Spleen (tissue), 11 donors: Measurements from ENCODE around the gene GRN. TPM values are rescaled to one million over a fixed set of nuclear protein-coding genes. Genes with fewer than 3 reads are reported as not detected.
A peak's percentile ranks its signal among the peaks of the same experiment; 100 is the strongest.

Experiments
- DNase-seq: peaks from one replicate; pipeline ENCODE4 v3.0.0-alpha.2; 2020
- H3K27ac ChIP-seq, 8 donors: fragments of 200-600 bp; sonication (generic) in 7 of 8; 1 replicate in 4 of 8; 2 replicates in 4 of 8; pipeline versions ENCODE4 v1.5.0 to v1.8.0; 2016 to 2021; ENCODE audit warnings: inconsistent platforms in 4 of 8, mild to moderate bottlenecking in 4 of 8, moderate library complexity in 1 of 8
- H3K27me3 ChIP-seq, 7 donors: fragments of 200-600 bp; sonication (generic) in 6 of 7; replicated peaks in 1 of 7; 1 replicate in 4 of 7; 2 replicates in 3 of 7; pipeline versions ENCODE4 v1.5.0 to v1.8.0; 2016 to 2021; ENCODE audit warnings: inconsistent platforms in 3 of 7, mild to moderate bottlenecking in 1 of 7
- H3K36me3 ChIP-seq, 6 donors: fragments of 200-600 bp; sonication (generic) in 5 of 6; 1 replicate in 4 of 6; 2 replicates in 2 of 6; pipeline versions ENCODE4 v1.5.0 to v1.8.0; 2016 to 2021; ENCODE audit warnings: inconsistent platforms in 2 of 6
- H3K4me1 ChIP-seq, 6 donors: fragments of 200-600 bp; sonication (generic) in 5 of 6; 1 replicate in 3 of 6; 2 replicates in 3 of 6; pipeline versions ENCODE4 v1.5.0 to v1.8.0; 2016 to 2021; ENCODE audit warnings: inconsistent platforms in 3 of 6
- H3K4me3 ChIP-seq, 8 donors: fragments of 200-600 bp; sonication (generic) in 7 of 8; 1 replicate in 4 of 8; 2 replicates in 4 of 8; pipeline versions ENCODE4 v1.5.0 to v1.8.0; 2016 to 2021; ENCODE audit warnings: inconsistent platforms in 4 of 8, mild to moderate bottlenecking in 4 of 8, moderate library complexity in 2 of 8
- H3K9me3 ChIP-seq, 8 donors: fragments of 200-600 bp; sonication (generic) in 7 of 8; 1 replicate in 4 of 8; 2 replicates in 4 of 8; pipeline versions ENCODE4 v1.5.0 to v1.8.0; 2016 to 2021; ENCODE audit warnings: inconsistent platforms in 4 of 8
- POLR2A ChIP-seq, 3 donors: fragments of 450-650 bp; IDR thresholded peaks; one replicate each; pipeline ENCODE4 v1.5.1; 2017; ENCODE audit warnings: antibody characterized with exemption in 3 of 3, mild to moderate bottlenecking in 1 of 3
- POLR2AphosphoS5 ChIP-seq, 3 donors: sonication (generic); formaldehyde crosslinking; IDR thresholded peaks; one replicate each; pipeline ENCODE4 v1.5.1; 2017; ENCODE audit warnings: antibody characterized with exemption in 3 of 3
- WGBS, 5 donors: extraction: QIAGEN DNeasy Blood & Tissue Kit in 3 of 5; methylation state at CpG; one replicate each; pipeline versions ENCODE4 v1.1.5 to v1.1.7; 2013 to 2018; 5-methylcytosine and 5-hydroxymethylcytosine counted together
- intact Hi-C: fragments of 100-400 bp; cut with DNase I; formaldehyde crosslinking; loops from one replicate; pipeline ENCODE4 v1.15.0; 2023; ENCODE audit warnings: low total_unique reads
- polyA plus RNA-seq, 3 donors: library from polyadenylated mRNA; stranded (reverse); fragments of 200-250 nt; gene quantifications; one replicate each; pipeline ENCODE4 v1.2.1, GENCODE V29; 2013
- small RNA-seq, 4 donors: library from RNA; depleted of rRNA; stranded (forward); fragments of <200 nt; gene quantifications; one replicate each; pipeline ENCODE3, GENCODE V24; 2016
- total RNA-seq, 7 donors: library from RNA; depleted of rRNA in 3 of 7; stranded (reverse); fragments of >200 nt in 3 of 7; fragmentation: NEBNext Ultra II Directional in 4 of 7; extraction: Animal tissue kit (Norgen Biotek cat#: 25700) in 4 of 7; gene quantifications; one replicate each; pipeline versions ENCODE4 v1.1.0 to v1.2.1, GENCODE V29; 2016 to 2021
- TF ChIP-seq, protein P1 (sequence below), 11 experiments: fragments of 200-600 bp in 7 of 11; fragments of 450-650 bp in 4 of 11; sonication (generic) in 4 of 11; IDR thresholded peaks in 8 of 11; conservative IDR thresholded peaks in 3 of 11; 1 replicate in 7 of 11; 2 replicates in 4 of 11; pipeline versions ENCODE4 v1.4.0 to v1.8.0; 2016 to 2021; ENCODE audit warnings: antibody characterized with exemption in 11 of 11, inconsistent platforms in 4 of 11, mild to moderate bottlenecking in 1 of 11
- donor health status: healthy with polysubstance abuse.
- donor health status: DM: no; HTN: no; CAD: no; lungs with moderate emphysema.
- donor health status: DM: no; HTN: no; CAD: no.
- donor health status: Bipolar disorder and iron deficiency.
- donor health status: healthy.
- donor health status: DM: no; HTN: no; CAD: no.
- donor health status: DM: yes; HTN: yes; CAD: no.

Gene GRN
- total and polyA plus RNA-seq, 10 donors, result 135 to 896 (median 512) TPM

- DNase-seq, result no peak
- no peak overlapping the region for H3K4me3 ChIP-seq
- H3K36me3 ChIP-seq, result peaks cover 0 to 71% (median 50%) of the 10 kb centered on the region in 6 donors
- 93 to 96% (median 95%) methylated on average over 7 to 8 of the region's 8 CpGs for WGBS, 5 donors
- intact Hi-C loops, result no loop called here
- TF ChIP-seq POLR2A (IDR thresholded peaks at IDR 0.05) (no peak), POLR2AphosphoS5 (IDR thresholded peaks at IDR 0.05) (peak; percentile 11 to 53 (median 21))
- TF ChIP-seq, protein P1, sequence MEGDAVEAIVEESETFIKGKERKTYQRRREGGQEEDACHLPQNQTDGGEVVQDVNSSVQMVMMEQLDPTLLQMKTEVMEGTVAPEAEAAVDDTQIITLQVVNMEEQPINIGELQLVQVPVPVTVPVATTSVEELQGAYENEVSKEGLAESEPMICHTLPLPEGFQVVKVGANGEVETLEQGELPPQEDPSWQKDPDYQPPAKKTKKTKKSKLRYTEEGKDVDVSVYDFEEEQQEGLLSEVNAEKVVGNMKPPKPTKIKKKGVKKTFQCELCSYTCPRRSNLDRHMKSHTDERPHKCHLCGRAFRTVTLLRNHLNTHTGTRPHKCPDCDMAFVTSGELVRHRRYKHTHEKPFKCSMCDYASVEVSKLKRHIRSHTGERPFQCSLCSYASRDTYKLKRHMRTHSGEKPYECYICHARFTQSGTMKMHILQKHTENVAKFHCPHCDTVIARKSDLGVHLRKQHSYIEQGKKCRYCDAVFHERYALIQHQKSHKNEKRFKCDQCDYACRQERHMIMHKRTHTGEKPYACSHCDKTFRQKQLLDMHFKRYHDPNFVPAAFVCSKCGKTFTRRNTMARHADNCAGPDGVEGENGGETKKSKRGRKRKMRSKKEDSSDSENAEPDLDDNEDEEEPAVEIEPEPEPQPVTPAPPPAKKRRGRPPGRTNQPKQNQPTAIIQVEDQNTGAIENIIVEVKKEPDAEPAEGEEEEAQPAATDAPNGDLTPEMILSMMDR (IDR thresholded peaks at IDR 0.05 in 8 of 11, conservative IDR thresholded peaks at IDR 0.05 in 3 of 11), result no peak
- no peaks in the 10 kb centered on the region for H3K9me3 ChIP-seq
- no peaks in the 10 kb centered on the region for H3K27me3 ChIP-seq
- H3K4me1 ChIP-seq, result peaks cover 0 to under 1% (median 0%) of the 10 kb centered on the region in 6 donors
- H3K27ac ChIP-seq, result no peak overlapping the region
Observed at GRCh38 chr17:44397479-44398440, 52.7 kb downstream of the GRN start.

GRCh38 chr17:44398692-44399691, 53.9 kb downstream of the GRN start:
- TF ChIP-seq POLR2A (IDR thresholded peaks at IDR 0.05) (no peak), POLR2AphosphoS5 (IDR thresholded peaks at IDR 0.05) (peak in 1 of 3 donors; percentile 56)
- TF ChIP-seq, protein P1 (IDR thresholded peaks at IDR 0.05 in 8 of 11, conservative IDR thresholded peaks at IDR 0.05 in 3 of 11), result no peak
- intact Hi-C loops, result no loop called here
- Histone ChIP-seq H3K4me3 (no peak overlapping the region), H3K4me1 (peaks cover 0 to 4% (median 0%) of the 10 kb centered on the region in 6 donors), H3K9me3 (no peaks in the 10 kb centered on the region), H3K27me3 (no peaks in the 10 kb centered on the region), H3K36me3 (peaks cover 0 to 83% (median 59%) of the 10 kb centered on the region in 6 donors), H3K27ac (no peak overlapping the region)
- WGBS, 5 donors, result 95 to 97% (median 96%) methylated on average over 28 to 41 of the region's 41 CpGs
- no peak for DNase-seq

GRCh38 chr17:44400226-44400847, 55.2 kb downstream of the GRN start:
- Histone ChIP-seq H3K4me3 (no peak overlapping the region), H3K4me1 (peaks cover 0 to 4% (median 0%) of the 10 kb centered on the region in 6 donors), H3K9me3 (no peaks in the 10 kb centered on the region), H3K27ac (no peak overlapping the region), H3K27me3 (no peaks in the 10 kb centered on the region), H3K36me3 (peaks cover 0 to 96% (median 66%) of the 10 kb centered on the region in 6 donors)
- intact Hi-C loops, result no loop called here
- TF ChIP-seq POLR2AphosphoS5 (IDR thresholded peaks at IDR 0.05), result no peak
- TF ChIP-seq POLR2A (IDR thresholded peaks at IDR 0.05), result no peak
- TF ChIP-seq, protein P1 (IDR thresholded peaks at IDR 0.05 in 8 of 11, conservative IDR thresholded peaks at IDR 0.05 in 3 of 11), result peak in 8 of 11 experiments; percentile 9 to 35 (median 30)
- 86 to 96% (median 92%) methylated on average over 3 of the region's 3 CpGs for WGBS, 5 donors
- DNase-seq, result no peak

Small RNA genes lying within 50 kb of the gene (small RNA-seq; reads per million reads assigned to genes)
- gene RF00012 (0 reads per million in 4 donors), gene RNU6-453P (0 reads per million in 4 donors)

Other genes starting within 250 kb of the GRN start
- gene HDAC5, start 221.7 kb upstream of the GRN start, total RNA-seq, result 10 to 100 TPM; 42.3 to 72.9 (median 59.4) TPM
- 10 to 100 TPM; 18.5 to 39.9 (median 22.4) TPM for gene HDAC5, start 221.7 kb upstream of the GRN start, polyA plus RNA-seq
- 1 to 10 TPM; 1.3 to 4.1 (median 1.8) TPM for gene HROB, start 203.4 kb upstream of the GRN start, total RNA-seq
- gene HROB, start 203.4 kb upstream of the GRN start, polyA plus RNA-seq, result 1 to 10 TPM in 2 of 3 donors, under 1 TPM in 1; 0.83 to 1.0 (median 1.0) TPM
- under 1 TPM in 1 of 7 donors, not detected in 6; 0.57 TPM for gene ASB16, start 174.6 kb upstream of the GRN start, total RNA-seq
- gene ASB16, start 174.6 kb upstream of the GRN start, polyA plus RNA-seq, result under 1 TPM in 2 of 3 donors, not detected in 1; 0.09 to 0.16 TPM
- gene TMUB2, start 158.3 kb upstream of the GRN start, total RNA-seq, result 10 to 100 TPM; 41.9 to 59.0 (median 43.8) TPM
- 10 to 100 TPM; 26.8 to 49.4 (median 43.1) TPM for gene TMUB2, start 158.3 kb upstream of the GRN start, polyA plus RNA-seq
- gene ATXN7L3, start 145.4 kb upstream of the GRN start, total RNA-seq, result 10 to 100 TPM; 51.3 to 96.2 (median 68.4) TPM
- gene ATXN7L3, start 145.4 kb upstream of the GRN start, polyA plus RNA-seq, result 10 to 100 TPM; 25.2 to 55.5 (median 27.2) TPM
- gene UBTF, start 125.6 kb upstream of the GRN start, total RNA-seq, result 100 to 1,000 TPM in 3 of 7 donors, 10 to 100 TPM in 4; 77.0 to 113 (median 94.8) TPM
- gene UBTF, start 125.6 kb upstream of the GRN start, polyA plus RNA-seq, result 10 to 100 TPM; 43.2 to 67.0 (median 43.9) TPM
- gene SLC4A1, start 77.2 kb upstream of the GRN start, total RNA-seq, result 100 to 1,000 TPM in 1 of 7 donors, 10 to 100 TPM in 4, 1 to 10 TPM in 2; 2.2 to 315 (median 10.5) TPM
- 10 to 100 TPM in 1 of 3 donors, under 1 TPM in 2; 0.04 to 14.7 (median 0.30) TPM for gene SLC4A1, start 77.2 kb upstream of the GRN start, polyA plus RNA-seq
- gene RUNDC3A, start 36.7 kb upstream of the GRN start, total RNA-seq, result 10 to 100 TPM in 1 of 7 donors, 1 to 10 TPM in 5, under 1 TPM in 1; 0.95 to 12.5 (median 2.0) TPM
- gene RUNDC3A, start 36.7 kb upstream of the GRN start, polyA plus RNA-seq, result 10 to 100 TPM in 1 of 3 donors, 1 to 10 TPM in 1, under 1 TPM in 1; 0.48 to 14.6 (median 1.2) TPM
- 100 to 1,000 TPM in 4 of 7 donors, 10 to 100 TPM in 3; 76.1 to 214 (median 104) TPM for gene SLC25A39, start 20.5 kb upstream of the GRN start, total RNA-seq
- gene SLC25A39, start 20.5 kb upstream of the GRN start, polyA plus RNA-seq, result 100 to 1,000 TPM; 101 to 204 (median 132) TPM
- 1 to 10 TPM in 2 of 7 donors, under 1 TPM in 5; 0.60 to 2.5 (median 0.69) TPM for gene FAM171A2, start 18.6 kb downstream of the GRN start, total RNA-seq
- under 1 TPM; 0.11 to 0.42 (median 0.33) TPM for gene FAM171A2, start 18.6 kb downstream of the GRN start, polyA plus RNA-seq
- 10 to 100 TPM; 11.3 to 36.7 (median 23.7) TPM for gene ITGA2B, start 44.3 kb downstream of the GRN start, total RNA-seq
- gene ITGA2B, start 44.3 kb downstream of the GRN start, polyA plus RNA-seq, result 1 to 10 TPM in 2 of 3 donors, under 1 TPM in 1; 0.93 to 2.3 (median 1.7) TPM
- 10 to 100 TPM; 48.4 to 66.3 (median 60.5) TPM for gene GPATCH8, start 158.1 kb downstream of the GRN start, total RNA-seq
- 1 to 10 TPM; 4.8 to 9.1 (median 5.3) TPM for gene GPATCH8, start 158.1 kb downstream of the GRN start, polyA plus RNA-seq
- gene FZD2, start 212.2 kb downstream of the GRN start, total RNA-seq, result 1 to 10 TPM; 1.2 to 6.0 (median 3.1) TPM
- gene FZD2, start 212.2 kb downstream of the GRN start, polyA plus RNA-seq, result 1 to 10 TPM; 2.0 to 3.8 (median 2.2) TPM